HG03097 (cell line): ENCODE measurements around the gene CD99.
"Not testable (repeated sequence)": the region's sequence is repeated elsewhere in the genome, so short reads cannot be mapped to it uniquely, and the experiment has no call there.

Source experiments
- ATAC-seq: cut with Tn5 transposase; IDR thresholded peaks from one replicate; pipeline ENCODE4 v1.9.1; 2021; ENCODE audit not compliant: unreplicated experiment, low FRiP score

The CD99 gene

DNA sequence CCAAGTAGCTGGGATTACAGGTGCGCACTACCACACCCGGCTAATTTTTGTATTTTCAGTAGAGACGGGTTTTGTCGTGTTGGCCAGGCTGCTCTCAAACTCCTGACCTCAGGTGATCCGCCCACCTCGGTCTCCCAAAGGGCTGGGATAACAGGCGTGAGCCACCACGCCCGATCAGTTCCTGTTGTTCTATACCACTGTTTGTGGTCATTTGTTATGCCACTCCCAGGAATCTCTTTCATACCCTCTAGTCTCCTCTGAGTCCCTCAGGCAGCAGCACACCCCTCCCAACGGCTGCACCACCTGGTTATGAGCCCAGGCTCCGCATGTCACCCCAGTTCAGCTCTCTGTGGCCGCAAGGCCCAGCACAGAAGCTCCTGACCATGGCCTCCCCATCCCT is 17.5 kb upstream of the CD99 start:
- ATAC-seq, result no peak

- ATAC-seq, result not testable (repeated sequence)
Measured at GRCh38 chrX:2675657-2676200, 15.4 kb upstream of the CD99 start.

- no peak for ATAC-seq
Measured at GRCh38 chrX:2676794-2677675, 14.1 kb upstream of the CD99 start.

- ATAC-seq, result no peak
Measured at GRCh38 chrX:2677764-2678163, 13.3 kb upstream of the CD99 start.

DNA sequence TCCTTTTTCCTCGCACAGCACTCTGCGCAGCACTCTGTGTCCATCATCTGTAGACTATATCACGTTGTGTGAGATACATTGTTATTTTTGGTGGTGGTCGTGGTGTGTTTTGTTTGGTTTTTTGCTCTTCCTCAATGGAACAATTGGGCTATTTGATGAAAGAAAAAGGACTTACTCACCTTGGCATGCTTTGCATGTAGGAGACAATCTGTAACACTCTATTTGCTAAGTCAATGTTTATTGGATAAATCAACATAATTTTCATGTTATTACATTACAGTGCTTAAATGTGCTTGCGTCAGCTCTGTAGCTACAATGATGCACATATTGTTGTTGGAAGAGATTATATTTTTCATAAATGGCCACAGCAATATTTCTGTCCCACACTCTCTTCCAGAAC is 12.5 kb upstream of the CD99 start:
- ATAC-seq, result no peak

DNA sequence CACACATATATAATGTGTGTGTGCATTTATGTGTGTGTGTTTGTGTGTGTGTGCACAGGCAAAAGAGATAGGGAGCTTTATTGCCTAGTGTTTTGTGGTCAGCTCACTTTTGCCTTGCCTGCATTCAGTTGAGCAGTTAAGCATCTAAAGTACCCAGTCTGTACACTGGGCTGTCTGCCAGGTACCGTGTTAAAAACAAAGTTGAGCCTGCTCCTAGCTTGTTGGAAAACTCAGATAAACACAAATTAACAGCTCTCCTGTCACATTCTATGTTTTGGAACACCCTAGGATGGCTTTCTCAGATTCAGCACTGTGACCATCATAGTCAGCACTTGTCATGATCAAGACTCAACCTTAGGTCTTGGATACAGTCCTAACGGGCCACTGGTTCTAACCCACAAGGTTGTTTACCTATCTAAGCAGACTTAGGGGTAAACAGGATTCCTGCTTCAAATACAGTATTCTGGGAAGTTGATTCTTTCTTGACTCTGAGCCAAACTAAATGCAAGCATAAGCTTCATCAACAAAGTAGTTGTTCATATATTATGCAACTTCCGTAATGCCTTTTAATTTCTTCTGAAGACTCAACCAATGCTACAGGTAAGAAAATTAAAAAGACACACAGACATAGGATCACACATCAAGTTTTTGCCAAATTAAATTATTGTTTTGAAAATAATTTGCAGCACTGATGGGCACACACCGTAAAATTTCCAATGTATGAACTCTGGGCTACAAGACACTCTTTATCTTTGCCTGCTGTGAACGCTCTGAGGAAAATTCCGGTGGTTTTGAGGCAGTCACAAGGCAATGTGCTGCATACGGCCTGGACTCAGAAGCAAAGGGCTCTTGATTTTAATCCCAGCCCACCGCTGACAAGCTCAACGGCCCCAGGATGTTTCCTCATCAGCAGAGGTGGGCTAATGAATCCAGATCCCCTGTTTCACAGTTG is 11.3 kb upstream of the CD99 start:
- ATAC-seq, result no peak

DNA sequence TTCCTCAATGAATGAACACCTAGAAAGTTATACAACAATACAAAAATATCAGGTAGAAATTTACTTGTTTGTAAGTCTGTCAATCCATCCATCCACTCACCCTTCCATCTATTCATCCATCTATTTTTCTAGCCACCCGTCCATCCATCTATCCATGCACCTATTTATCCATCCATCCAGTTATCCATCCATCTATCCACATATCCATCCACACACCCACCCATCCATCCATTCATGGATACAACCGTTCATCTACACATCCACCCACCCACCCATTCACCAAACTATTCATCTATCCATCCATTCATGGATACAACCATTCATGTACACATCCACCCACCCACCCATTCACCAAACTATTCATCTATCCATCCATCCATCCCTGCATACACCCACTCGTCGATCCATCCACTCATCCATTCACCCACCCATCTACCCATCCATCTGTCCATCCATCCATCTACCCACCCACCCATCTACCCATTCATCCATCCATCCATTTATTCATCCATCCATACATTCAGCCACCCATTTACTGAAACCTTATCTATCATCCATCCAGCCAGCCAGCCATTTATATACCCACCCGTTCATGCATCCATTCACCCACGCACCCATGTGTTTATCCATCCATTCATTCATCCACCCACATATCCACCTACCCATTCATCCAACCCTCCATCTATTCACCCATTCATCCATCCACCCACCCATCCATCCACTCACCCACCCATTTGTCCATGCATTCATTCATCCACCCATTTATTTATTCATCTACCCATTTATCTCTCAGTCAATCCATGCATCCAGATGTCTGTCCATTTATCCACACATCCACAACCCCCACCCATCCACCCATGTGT is 10.4 kb upstream of the CD99 start:
- no peak for ATAC-seq

- ATAC-seq, result no peak
Measured at GRCh38 chrX:2682565-2683177, 8.4 kb upstream of the CD99 start.

DNA sequence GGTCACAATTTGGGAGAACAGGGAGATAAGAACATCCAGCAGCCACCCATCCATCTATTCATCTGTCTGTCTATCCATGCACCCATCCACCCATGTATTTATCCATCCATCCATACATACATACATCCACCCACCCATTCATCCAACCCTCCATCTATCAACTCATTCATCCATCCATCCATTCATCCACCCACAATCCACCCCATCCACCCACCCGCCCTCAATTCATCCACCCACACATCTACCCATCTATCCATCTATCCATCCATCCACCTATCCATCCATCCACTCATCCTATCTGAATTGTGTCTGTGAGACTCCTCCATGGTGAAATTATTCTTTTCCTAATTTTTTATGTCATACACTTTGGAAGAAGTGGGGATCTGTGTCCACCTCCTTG is 6.8 kb upstream of the CD99 start:
- ATAC-seq, result no peak

DNA sequence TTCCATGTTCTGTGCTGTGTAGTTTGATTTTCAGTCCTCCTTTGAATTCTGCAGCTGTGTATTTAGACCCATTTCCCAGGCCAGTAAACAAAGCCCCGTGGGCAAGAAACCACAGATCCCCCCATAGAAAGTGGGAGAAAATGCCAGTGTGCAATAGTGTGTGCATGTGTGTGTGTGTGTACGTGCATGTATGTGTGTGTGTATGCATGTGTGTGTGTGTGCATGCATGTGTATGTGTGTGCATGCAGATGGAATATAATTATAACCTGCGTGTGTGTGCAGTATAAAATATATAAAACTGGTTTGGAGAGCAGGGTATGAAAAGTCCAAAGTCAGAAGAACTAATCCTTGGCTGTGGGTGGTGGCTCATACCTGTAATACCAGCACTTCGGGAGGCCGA is 5.2 kb upstream of the CD99 start:
- no peak for ATAC-seq

- ATAC-seq, result no peak
Measured at GRCh38 chrX:2689773-2690666, 1.1 kb upstream of the CD99 start.

GRCh38 chrX:2691543-2692220 is 587 bp downstream of the CD99 start:
- peak; percentile 12 for ATAC-seq

- ATAC-seq, result no peak
Measured at GRCh38 chrX:2692221-2693112, 1.4 kb downstream of the CD99 start.

GRCh38 chrX:2693113-2694002 is 2.3 kb downstream of the CD99 start:
- no peak for ATAC-seq

DNA sequence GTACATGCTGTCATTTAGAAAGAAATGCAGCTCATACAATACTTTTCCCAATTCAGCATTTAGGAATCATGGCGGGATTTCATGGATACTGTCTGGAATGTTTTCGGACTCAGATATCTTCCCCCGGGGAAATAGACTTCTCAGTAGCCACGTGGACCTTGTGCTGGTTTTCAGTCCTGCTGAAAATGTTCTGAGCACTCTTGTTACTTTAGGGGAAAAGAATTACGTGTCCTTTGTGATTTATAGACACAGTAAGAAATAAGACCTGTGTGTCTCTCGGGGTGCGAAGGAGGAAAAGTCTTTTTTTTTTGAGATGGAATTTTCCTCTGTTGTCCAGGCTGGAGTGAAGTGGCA is 3.8 kb downstream of the CD99 start:
- ATAC-seq, result no peak

DNA sequence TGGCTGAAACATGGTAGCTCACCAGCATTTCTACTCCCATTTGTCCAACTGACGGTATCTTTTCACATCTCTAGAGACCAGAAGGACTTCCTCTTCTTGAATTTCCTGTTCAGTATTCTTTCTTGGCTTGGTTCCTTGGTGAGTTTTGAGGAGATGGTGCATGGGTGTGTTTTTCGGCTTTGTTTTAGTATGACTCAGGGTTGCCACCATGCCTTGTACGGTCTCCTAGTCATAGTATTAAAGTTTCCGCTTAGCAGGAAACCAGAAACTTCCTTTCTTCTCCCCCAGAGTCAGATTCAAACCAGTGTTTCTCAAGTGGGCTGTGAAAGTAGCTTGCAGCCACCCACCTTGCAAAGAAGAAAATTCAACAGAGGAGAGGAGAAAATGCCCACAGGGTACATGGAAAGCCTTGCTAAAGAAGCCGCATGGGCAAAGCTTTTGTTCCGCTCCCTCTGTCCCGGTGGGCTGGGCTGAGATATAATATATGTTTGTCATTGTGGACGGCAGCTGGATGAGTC is 5.7 kb downstream of the CD99 start:
- peak; percentile 93 for ATAC-seq
